K562 (cell line): ENCODE measurements around the gene MAST4. TPM values are rescaled to one million over a fixed set of nuclear protein-coding genes. Genes with fewer than 3 reads are reported as not detected.
A peak's percentile ranks its signal among the peaks of the same experiment; 100 is the strongest.

Source experiments
- ATAC-seq: fragments of 200-7000 bp; cut with Tn5 transposase; 3 replicates; pipeline ENCODE4 v1.9.1; 2020; ENCODE audit warnings: moderate library complexity
- BruUV-seq: library from RNA; stranded (reverse); fragments of 400-500 nt; replicated peaks from 2 replicates; lab custom pipeline; 2021; lab: Mats Ljungman, UMichigan
- CTCF ChIA-PET: fragments of 300-600 bp; formaldehyde crosslinking; extraction: SDS; loops from one replicate; lab custom pipeline; 2021; ENCODE audit warnings: low intra/inter-chr PET ratio; lab: Yijun Ruan, JAX
- POLR2A ChIA-PET: fragments of 300-600, 350-650 bp; sonication (Branson Sonifier 250); formaldehyde crosslinking; extraction: SDS; loops from one replicate; lab custom pipeline; 2021; ENCODE audit warnings: antibody characterized with exemption, inconsistent platforms; lab: Yijun Ruan, JAX
- DNase-seq, 4 experiments: peaks; one replicate each; pipeline versions ENCODE4 v3.0.0 to v3.0.0-alpha.2; 2011 to 2018; ENCODE audit warnings: low spot score in 3 of 4, mixed read lengths in 3 of 4; ENCODE audit errors: extremely low read depth in 1 of 4
- FAIRE-seq: peaks from 2 replicates; lab custom pipeline; 2011; peaks lifted over from hg19 to GRCh38; lab: Jason Lieb, UNC
- H2AFZ ChIP-seq: 2 replicates; pipeline ENCODE4 v1.6.0; 2011; ENCODE audit warnings: low read depth, low read length, control low read depth, inconsistent platforms
- H3K27ac ChIP-seq: fragments of 200-600 bp; 3 replicates; pipeline ENCODE4 v1.8.0; 2011; ENCODE audit warnings: low read depth, mild to moderate bottlenecking, control low read depth, inconsistent platforms, low read length, moderate library complexity, mixed read lengths; ENCODE audit errors: extremely low read depth
- H3K27me3 ChIP-seq, 2 experiments: fragments of 300-600 bp in 1 of 2; 2 replicates in 1 of 2; 3 replicates in 1 of 2; pipeline versions ENCODE4 v1.6.0 to v1.8.0; 2011; ENCODE audit warnings: inconsistent platforms in 2 of 2, low read length in 2 of 2, mild to moderate bottlenecking in 1 of 2, mixed read lengths in 1 of 2, moderate library complexity in 1 of 2; ENCODE audit not compliant: control insufficient read depth in 2 of 2, insufficient read depth in 2 of 2
- H3K36me3 ChIP-seq: fragments of 300-600 bp; 3 replicates; pipeline ENCODE4 v1.8.0; 2011; ENCODE audit warnings: mild to moderate bottlenecking, low read length, inconsistent platforms; ENCODE audit not compliant: control insufficient read depth, insufficient read depth
- H3K4me1 ChIP-seq, 2 experiments: fragments of 200-600 bp in 1 of 2; replicated peaks in 1 of 2; 2 replicates in 1 of 2; 3 replicates in 1 of 2; pipeline versions ENCODE4 v1.5.1 to v1.8.0; 2011; ENCODE audit warnings: inconsistent platforms in 2 of 2, low read length in 2 of 2, mild to moderate bottlenecking in 1 of 2, mixed read lengths in 1 of 2, moderate library complexity in 1 of 2; ENCODE audit not compliant: control insufficient read depth in 2 of 2, insufficient read depth in 2 of 2
- H3K4me2 ChIP-seq: 2 replicates; pipeline ENCODE4 v1.6.1; 2011; ENCODE audit warnings: low read length, control low read depth, inconsistent platforms, mixed read lengths; ENCODE audit not compliant: insufficient read depth
- H3K4me3 ChIP-seq: fragments of 200-600 bp; sonication (generic), shearing (Covaris generic); 2 replicates; pipeline ENCODE4 v1.5.1; 2016; ENCODE audit warnings: control low read depth, inconsistent platforms
- H3K79me2 ChIP-seq: fragments of 200-600 bp; 3 replicates; pipeline ENCODE4 v1.8.0; 2011; ENCODE audit warnings: low read length, inconsistent platforms; ENCODE audit not compliant: control insufficient read depth, insufficient read depth
- H3K9ac ChIP-seq, 2 experiments: 2 replicates each; pipeline versions ENCODE4 v1.6.0 to v1.6.1; 2011; ENCODE audit warnings: low read depth in 2 of 2, low read length in 2 of 2, control low read depth in 1 of 2, inconsistent platforms in 1 of 2, mild to moderate bottlenecking in 1 of 2, mixed read lengths in 1 of 2; ENCODE audit not compliant: insufficient read depth in 1 of 2
- H3K9me1 ChIP-seq: one replicate; pipeline ENCODE4 v1.6.0; 2011; ENCODE audit warnings: inconsistent platforms, mild to moderate bottlenecking, low read length, moderate library complexity; ENCODE audit not compliant: control insufficient read depth, insufficient read depth
- H3K9me3 ChIP-seq: replicated peaks from 2 replicates; pipeline ENCODE4 v1.5.1; 2011; ENCODE audit warnings: low read depth, low read length, inconsistent platforms; ENCODE audit not compliant: control insufficient read depth, insufficient read depth
- H4K20me1 ChIP-seq: replicated peaks from 2 replicates; pipeline ENCODE4 v1.6.1; 2011; ENCODE audit warnings: low read length, inconsistent platforms, mixed read lengths; ENCODE audit not compliant: control insufficient read depth, insufficient read depth
- KAT2B ChIP-seq: IDR thresholded peaks from one replicate; pipeline ENCODE4 v1.6.1; 2012; ENCODE audit warnings: low read depth, mild to moderate bottlenecking, control low read depth, inconsistent platforms, low read length, moderate library complexity
- PBX2 ChIP-seq, 2 experiments: IDR thresholded peaks in 1 of 2; conservative IDR thresholded peaks in 1 of 2; 2 replicates each; pipeline ENCODE4 v1.6.1; 2016; ENCODE audit warnings: low read depth in 2 of 2, mild to moderate bottlenecking in 1 of 2, missing compliant biosample characterization in 1 of 2, missing genetic modification characterization in 1 of 2, moderate library complexity in 1 of 2
- in situ Hi-C: fragments of 300-500 bp; cut with MboI; formaldehyde crosslinking; loops from 4 replicates; pipeline ENCODE4 v1.15.0; 2018; ENCODE audit warnings: inconsistent platforms, mixed read lengths
- intact Hi-C: fragments of 100-400 bp; cut with micrococcal nuclease; formaldehyde crosslinking; loops from 2 replicates; pipeline ENCODE4 v1.14.2; 2022
- polyA plus RNA-seq, 8 experiments: library from polyadenylated mRNA; depleted of rRNA in 4 of 8; stranded (reverse) in 5 of 8; unstranded in 3 of 8; fragments of >200 nt; fragmentation: Nextera tagmentation in 2 of 8; fragmentation: Illumina TruSeq in 1 of 8; extraction: Ambion mirVana in 2 of 8; extraction: Trizol in 1 of 8; gene quantifications; 2 replicates each; pipeline versions ENCODE4 v1.2.1 to v1.2.3, GENCODE V29; 2011 to 2014; ENCODE audit warnings: inconsistent platforms in 1 of 8, missing spikeins in 1 of 8
- total RNA-seq, 7 experiments: library from RNA; depleted of rRNA in 6 of 7; stranded (reverse); fragments of >200 nt in 6 of 7; fragmentation: Illumina TruSeq in 2 of 7; extraction: Trizol in 2 of 7; gene quantifications; 2 replicates each; pipeline versions ENCODE4 v1.2.1 to v1.2.3, GENCODE V29; 2011 to 2021; ENCODE audit warnings: low replicate concordance in 1 of 7

Gene MAST4
- total and polyA plus RNA-seq, 9 of the 15 experiments (the other 6 are each of a cell fraction or from before 2014, with no cell fraction given): 0.88 to 10.1 (median 5.2) TPM

- no peak overlapping the region for H3K4me3 ChIP-seq
- H3K27me3 ChIP-seq: no peaks in the 10 kb centered on the region
- H3K27ac ChIP-seq: no peak overlapping the region
- no peak overlapping the region for H2AFZ ChIP-seq
- no peak overlapping the region for H3K4me2 ChIP-seq
- H4K20me1 ChIP-seq: no peaks in the 10 kb centered on the region
- H3K79me2 ChIP-seq: peaks cover 19% of the 10 kb centered on the region; the same call in 1 of the 3 replicates
- in situ Hi-C loops: no loop called here
- DNase-seq (no peak), ATAC-seq (peak; percentile 58; the same call in 2 of the 3 replicates), FAIRE-seq (no peak)
- H3K4me1 ChIP-seq: peaks cover 0 to 14% of the 10 kb centered on the region in 2 experiments; a peak in 3 of 5 replicates
- no TSS peak for BruUV-seq
- intact Hi-C loops: no loop called here
- ChIA-PET CTCF (no interaction called here), POLR2A (no interaction called here)
- no peaks in the 10 kb centered on the region for H3K9me1 ChIP-seq
- no peaks in the 10 kb centered on the region for H3K36me3 ChIP-seq
- no peaks in the 10 kb centered on the region for H3K9me3 ChIP-seq
- TF ChIP-seq KAT2B (no peak), PBX2 (CRISPR knock-in tag; IDR thresholded peaks at IDR 0.05; ENCODE audit: low read depth) (no peak), PBX2 (tag; conservative IDR thresholded peaks at IDR 0.05; ENCODE audit: low read depth) (0 out of 2 replicates have a peak, but pooled peaks have one; percentile 10)
- no peak overlapping the region for H3K9ac ChIP-seq
Measured at GRCh38 chr5:67021521-67021920, 425.3 kb downstream of the MAST4 start.
